HG03442 (cell line): ENCODE data around the gene NXN.
"Not testable (repeated sequence)": the region's sequence is repeated elsewhere in the genome, so short reads cannot be mapped to it uniquely, and the experiment has no call there.

Experiments
- ATAC-seq: cut with Tn5 transposase; IDR thresholded peaks from one replicate; pipeline ENCODE4 v1.9.1; 2021; ENCODE audit warnings: mild to moderate bottlenecking, moderate library complexity; ENCODE audit not compliant: unreplicated experiment

Gene NXN

GRCh38 chr17:923633-924032 is 55.9 kb downstream of the NXN start:
- no peak for ATAC-seq

DNA sequence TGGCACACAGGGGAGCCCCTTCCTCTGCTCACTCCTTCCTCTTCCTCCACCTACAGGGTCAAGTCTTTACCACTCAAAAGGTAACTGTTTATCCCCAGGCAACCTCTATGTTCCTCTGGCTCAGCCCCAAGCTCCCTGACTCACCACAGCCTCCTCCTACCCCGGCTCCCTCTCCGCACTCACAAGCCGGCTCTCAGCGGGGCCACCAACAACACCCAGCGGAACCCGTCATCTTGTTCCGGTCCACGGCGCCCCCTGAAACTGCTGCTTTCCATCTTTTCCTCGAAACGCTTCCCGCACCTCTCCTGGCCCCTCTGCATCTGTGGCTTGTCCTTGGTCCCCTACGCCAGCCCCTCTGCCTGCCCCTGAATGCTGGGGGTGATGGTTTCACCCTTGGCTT is 58.4 kb downstream of the NXN start:
- ATAC-seq = no peak

- no peak for ATAC-seq
These were observed 59.4 kb downstream of the NXN start for GRCh38 chr17:920190-920589.

DNA sequence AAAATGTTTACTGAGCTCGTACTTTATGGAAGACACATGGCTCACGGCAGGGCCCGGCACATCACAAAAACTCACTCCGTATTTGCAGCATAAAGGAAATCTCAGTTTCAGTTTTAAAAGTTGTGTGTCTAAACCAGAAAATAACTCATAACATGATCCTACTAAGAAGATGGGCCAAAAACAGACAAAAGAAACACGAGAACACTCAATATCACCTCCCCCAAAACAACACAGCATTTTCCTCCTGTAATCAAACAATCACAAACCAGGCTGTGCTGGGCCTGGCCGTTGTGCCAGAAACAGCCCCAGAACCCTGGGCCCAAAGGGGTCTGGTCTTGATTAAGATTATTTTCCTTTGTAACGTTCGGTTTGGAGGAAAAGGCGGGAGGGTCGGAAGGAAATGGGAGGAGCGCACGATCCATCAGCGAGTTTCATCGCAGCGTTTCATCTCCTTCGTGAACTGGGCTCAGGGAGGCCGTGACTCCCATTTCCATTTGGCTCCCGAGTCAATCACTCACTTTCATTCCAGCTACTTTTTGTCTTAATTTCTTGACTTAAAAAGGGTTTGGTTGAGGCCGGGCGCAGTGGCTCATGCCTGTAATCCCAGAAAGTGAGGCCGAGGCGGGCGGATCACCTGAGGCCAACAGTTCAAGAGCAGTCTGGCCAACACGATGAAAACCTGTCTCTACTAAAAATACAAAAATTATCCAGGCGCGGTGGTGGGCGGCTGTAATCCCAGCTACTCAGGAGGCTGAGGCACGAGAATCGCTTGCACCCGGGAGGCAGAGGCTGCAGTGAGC is 61.4 kb downstream of the NXN start:
- ATAC-seq = no peak

DNA sequence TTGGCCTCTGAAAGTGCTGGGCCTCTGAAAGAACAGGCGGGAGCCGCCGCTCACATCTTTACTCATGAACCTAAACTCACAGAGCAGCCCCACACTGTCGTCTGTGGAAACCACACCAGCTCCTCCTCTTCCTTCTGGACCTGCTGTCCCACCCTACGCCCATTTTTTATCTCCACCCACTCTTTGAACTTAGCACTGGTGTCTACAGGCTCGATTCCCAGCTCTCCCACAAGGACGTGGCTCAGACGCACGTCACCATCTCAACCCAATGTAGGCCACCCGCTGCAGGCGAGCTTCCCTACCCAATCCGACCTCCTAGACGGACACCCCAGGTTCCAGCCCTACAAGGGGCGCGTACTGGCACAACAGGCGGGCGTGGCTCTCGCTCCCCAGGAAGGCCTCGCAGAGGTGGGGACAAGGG is 62.2 kb downstream of the NXN start:
- no peak for ATAC-seq

DNA sequence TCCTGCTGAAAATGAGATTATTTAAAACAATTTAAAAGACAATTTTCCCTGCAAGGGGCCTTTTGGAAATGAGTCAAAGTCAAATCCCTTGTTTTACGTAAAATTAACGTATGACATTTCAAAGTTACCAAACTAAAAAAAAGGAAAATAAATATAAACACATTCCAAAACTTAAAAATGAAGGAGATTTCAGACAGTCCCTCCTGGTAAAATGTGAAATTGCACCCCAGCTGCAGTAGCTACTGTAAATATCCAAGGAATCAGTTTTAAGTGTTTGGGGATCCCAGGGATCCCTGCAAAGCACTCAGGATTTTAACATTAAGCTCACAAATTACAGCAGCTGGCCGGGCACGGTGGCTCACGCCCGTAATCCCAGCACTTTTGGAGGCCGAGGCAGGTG is 63.3 kb downstream of the NXN start:
- ATAC-seq = no peak

DNA sequence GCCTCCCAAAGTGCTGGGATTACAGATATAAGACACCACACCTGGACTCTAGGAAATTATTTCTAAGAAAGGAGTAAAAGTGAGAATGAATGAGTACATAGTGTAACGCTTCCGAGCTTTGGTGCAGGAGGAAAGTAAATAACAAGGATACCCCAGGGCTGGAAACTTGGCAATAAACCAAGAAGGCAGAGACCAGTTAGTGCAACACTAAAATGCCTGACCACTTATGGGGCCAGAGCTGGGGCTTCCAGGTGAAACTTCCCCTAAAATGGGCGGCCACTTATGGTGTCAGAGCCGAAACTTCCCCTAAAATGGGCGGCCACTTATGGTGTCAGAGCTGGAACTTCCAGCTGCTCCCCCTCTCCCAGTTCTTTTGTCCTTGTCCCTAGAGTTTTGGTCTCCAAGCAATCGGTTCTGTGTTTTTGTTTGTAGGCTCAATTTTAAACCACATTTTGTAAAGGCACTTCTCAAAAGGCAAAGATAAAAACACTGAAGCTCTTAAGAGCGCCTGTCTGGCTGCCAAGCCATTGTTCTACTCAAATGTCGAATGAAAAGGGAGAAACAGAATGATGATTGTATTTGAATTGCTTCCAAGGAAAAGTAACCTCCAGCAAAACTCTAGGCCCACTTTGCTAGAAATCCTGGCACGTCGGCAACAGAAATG is 63.9 kb downstream of the NXN start:
- no peak for ATAC-seq

DNA sequence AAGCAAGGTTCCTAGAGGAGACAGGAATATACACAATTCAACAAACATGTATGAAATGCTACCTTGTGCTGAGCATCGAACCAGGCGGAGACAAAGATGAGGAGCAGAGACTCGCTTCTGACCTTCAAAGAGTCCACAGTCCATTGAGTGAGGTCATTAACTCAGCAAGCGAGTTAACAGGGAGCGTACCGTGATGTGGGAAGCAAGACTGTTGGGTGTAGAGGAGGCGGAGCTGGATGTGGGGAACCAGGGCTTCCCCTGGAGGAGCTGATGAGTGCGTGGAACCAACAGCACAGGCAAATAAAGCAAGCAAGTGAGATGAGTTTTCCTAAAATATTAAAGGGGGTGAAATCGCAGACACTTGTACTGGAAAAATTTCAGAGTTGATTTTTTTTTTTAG is 65.0 kb downstream of the NXN start:
- no peak for ATAC-seq

- ATAC-seq = no peak
These were observed 66.4 kb downstream of the NXN start for GRCh38 chr17:913207-913606.

GRCh38 chr17:909642-910323 is 69.8 kb downstream of the NXN start:
- no peak for ATAC-seq

DNA sequence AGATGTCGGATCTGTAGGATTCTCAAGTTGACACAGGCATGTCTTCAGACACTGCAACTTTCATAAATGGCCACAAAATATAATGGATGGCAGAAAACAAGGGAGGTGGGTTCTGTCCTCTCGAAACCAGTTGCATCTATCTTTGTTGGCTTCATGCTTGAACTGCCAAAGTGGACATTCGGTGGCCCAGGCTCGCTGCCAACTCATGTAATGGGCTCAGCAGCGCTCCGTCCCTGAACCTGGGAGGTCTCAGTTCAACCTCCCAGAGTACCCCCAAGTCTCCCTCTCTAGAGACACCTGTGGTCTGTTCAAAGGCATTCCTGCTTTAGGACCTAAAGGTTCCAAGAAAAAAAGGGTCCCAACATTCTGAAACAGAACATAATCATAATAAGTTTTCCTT is 71.9 kb downstream of the NXN start:
- ATAC-seq = no peak

- ATAC-seq = not testable (repeated sequence)
These were observed 73.9 kb downstream of the NXN start for GRCh38 chr17:905708-906107.

GRCh38 chr17:903691-904481 is 75.7 kb downstream of the NXN start:
- no peak for ATAC-seq

DNA sequence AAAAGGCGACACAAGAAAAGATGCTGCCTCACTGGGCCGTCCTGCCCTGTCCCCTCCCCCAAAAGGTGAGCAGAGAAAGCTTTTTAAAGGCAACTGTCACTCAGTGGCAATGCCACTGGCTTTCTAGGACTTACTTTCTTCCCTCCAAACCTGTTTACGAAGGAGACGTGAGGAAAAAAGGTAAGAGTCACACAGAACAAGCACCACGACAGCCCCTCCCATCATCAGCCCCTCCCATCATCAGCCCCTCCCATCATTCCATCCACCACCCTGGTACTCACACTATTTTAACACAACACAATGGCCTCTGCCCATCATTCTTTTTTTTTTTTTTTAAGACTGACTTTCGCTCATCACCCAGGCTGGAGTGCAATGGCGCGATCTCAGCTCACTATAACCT is 77.1 kb downstream of the NXN start:
- no peak for ATAC-seq

DNA sequence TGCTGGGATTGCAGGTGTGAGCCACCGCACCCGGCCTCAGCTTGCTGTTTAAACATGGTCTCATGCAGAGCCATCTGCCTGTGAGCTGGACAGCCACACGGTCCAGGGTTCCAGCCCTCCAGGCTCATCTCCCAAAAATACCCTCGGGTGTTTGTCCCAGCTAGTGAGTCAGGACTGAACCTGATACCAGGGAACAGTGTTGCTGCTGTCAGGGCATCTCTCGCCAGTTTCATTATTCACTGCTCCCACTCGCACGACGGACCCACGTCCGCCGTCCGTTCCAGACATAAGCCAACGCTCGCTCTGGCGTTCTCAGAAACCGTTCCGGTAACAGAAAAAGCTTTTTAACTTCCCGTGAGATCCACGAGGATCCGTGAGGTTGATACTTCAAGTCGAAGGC is 77.6 kb downstream of the NXN start:
- no peak for ATAC-seq

DNA sequence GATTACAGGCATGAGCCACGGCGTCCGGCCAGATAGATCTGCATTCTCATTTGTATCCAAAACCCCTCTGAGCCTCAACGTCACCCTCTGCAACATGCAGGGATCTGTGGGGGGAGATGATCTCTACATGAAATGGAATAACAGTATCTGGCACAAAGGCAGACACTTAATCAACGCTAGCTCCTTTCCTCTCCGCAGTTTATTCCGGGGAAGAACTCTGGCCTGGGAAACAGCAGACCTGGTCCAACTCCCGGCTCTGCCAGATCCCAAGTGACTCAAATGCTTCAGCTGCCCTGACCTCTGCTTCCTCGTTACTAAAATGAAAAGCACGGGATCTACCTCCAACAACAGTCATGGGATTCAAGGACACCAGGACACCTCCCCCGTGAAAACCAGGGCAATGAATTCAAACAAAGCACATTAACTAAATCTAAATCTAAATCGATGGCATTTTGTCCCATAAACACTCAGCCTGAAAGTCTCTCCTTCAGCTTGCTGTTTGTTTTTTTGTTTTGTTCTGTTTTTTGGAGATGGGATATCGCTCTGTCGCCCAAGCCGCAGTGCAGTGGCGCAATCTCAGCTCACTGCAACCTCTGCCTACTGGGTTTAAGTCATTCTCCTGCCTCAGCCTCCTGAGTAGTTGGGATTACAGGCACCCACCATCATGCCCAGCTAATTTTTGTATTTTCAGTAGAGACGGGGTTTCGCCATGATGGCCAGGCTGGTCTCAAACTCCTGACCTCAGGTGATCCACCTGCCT is 78.2 kb downstream of the NXN start:
- no peak for ATAC-seq

GRCh38 chr17:900336-900934 is 79.1 kb downstream of the NXN start:
- ATAC-seq = no peak

- ATAC-seq = no peak
These were observed 81.5 kb downstream of the NXN start for GRCh38 chr17:897970-898619.

GRCh38 chr17:896953-897661 is 82.5 kb downstream of the NXN start:
- ATAC-seq = no peak
